MCF 10A (cell line): ENCODE measurements around the gene ELANE. TPM values are rescaled to one million over a fixed set of nuclear protein-coding genes. Genes with fewer than 3 reads are reported as not detected.

Experiments
- BruUV-seq: library from RNA; stranded (reverse); fragments of 400-500 nt; replicated peaks from 2 replicates; lab custom pipeline; 2021; lab: Mats Ljungman, UMichigan
- CTCF ChIA-PET: fragments of 300-600 bp; sonication (Branson Sonifier 250); formaldehyde crosslinking; extraction: SDS; loops from one replicate; lab custom pipeline; 2021; ENCODE audit warnings: antibody characterized with exemption, inconsistent platforms; lab: Yijun Ruan, JAX
- POLR2A ChIA-PET: fragments of 300-600, 350-650 bp; sonication (Branson Sonifier 250); formaldehyde crosslinking; extraction: SDS; loops from one replicate; lab custom pipeline; 2020; ENCODE audit warnings: antibody characterized with exemption, inconsistent platforms; lab: Yijun Ruan, JAX
- DNase-seq: peaks from one replicate; pipeline ENCODE4 v3.0.0-alpha.2; 2018; ENCODE audit not compliant: unreplicated experiment
- H3K27ac Mint-ChIP-seq: one replicate; pipeline ENCODE4 v1.8.0; 2022; ENCODE audit warnings: mild to moderate bottlenecking, low read depth, mixed read lengths; ENCODE audit not compliant: unreplicated experiment
- H3K27me3 Mint-ChIP-seq: one replicate; pipeline ENCODE4 v1.8.0; 2022; ENCODE audit warnings: mixed read lengths; ENCODE audit not compliant: insufficient read depth, unreplicated experiment
- H3K36me3 Mint-ChIP-seq: one replicate; pipeline ENCODE4 v1.8.0; 2022; ENCODE audit warnings: mild to moderate bottlenecking, moderate library complexity, mixed read lengths; ENCODE audit not compliant: insufficient read depth, unreplicated experiment
- H3K4me1 Mint-ChIP-seq: one replicate; pipeline ENCODE4 v1.8.0; 2022; ENCODE audit warnings: mixed read lengths; ENCODE audit not compliant: insufficient read depth, unreplicated experiment
- H3K4me3 Mint-ChIP-seq: one replicate; pipeline ENCODE4 v1.8.0; 2022; ENCODE audit warnings: mild to moderate bottlenecking, moderate library complexity, mixed read lengths; ENCODE audit not compliant: unreplicated experiment
- H3K9me3 Mint-ChIP-seq: one replicate; pipeline ENCODE4 v1.8.0; 2022; ENCODE audit warnings: mixed read lengths; ENCODE audit not compliant: unreplicated experiment
- CTCF ChIP-seq: fragments of 200-600 bp; IDR thresholded peaks from one replicate; pipeline ENCODE4 v1.8.0; 2022; ENCODE audit warnings: antibody characterized with exemption, mild to moderate bottlenecking; ENCODE audit not compliant: unreplicated experiment
- intact Hi-C: fragments of 100-400 bp; cut with micrococcal nuclease; formaldehyde crosslinking; loops from 2 replicates; pipeline ENCODE4 v1.14.1; 2022
- total RNA-seq: library from RNA; stranded (reverse); gene quantifications from 2 replicates; pipeline ENCODE4 v1.2.3, GENCODE V29; 2022

Gene ELANE
- total RNA-seq, 1 experiment from 2014 or later = not detected

DNA sequence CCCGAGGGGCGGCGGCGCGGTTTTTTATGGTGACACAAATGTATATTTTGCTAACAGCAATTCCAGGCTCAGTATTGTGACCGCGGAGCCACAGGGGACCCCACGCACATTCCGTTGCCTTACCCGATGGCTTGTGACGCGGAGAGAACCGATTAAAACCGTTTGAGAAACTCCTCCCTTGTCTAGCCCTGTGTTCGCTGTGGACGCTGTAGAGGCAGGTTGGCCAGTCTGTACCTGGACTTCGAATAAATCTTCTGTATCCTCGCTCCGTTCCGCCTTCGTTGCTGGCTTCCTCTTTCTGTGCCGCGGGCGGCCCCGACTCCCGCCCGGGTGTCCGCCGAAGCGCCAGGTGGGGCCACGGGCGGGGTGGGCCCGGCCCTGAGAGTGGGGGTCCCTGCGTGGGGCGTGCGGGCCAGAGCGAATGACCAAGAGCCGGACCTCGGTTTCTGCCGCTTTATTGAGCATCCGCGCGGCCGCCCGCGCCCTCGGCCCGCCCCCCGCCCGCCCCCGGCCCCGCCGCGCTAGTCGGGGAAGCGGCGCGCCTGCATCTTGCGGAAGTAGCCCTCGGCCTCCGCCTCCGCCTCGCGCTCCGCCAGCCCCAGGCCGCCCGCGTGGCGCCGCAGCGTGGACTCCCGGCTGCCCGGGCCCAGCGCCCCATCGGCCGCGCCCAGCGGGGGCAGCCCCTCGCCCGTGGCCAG, 39.9 kb upstream of the ELANE start:
- POLR2A ChIA-PET = no interaction called here
- Mint-ChIP-seq H3K36me3 (peaks cover 75% of the 10 kb centered on the region), H3K27ac (no peak overlapping the region), H3K9me3 (peaks cover 9% of the 10 kb centered on the region), H3K4me1 (peaks cover 12% of the 10 kb centered on the region), H3K4me3 (no peak overlapping the region), H3K27me3 (no peaks in the 10 kb centered on the region)
- TF ChIP-seq CTCF = no peak
- CTCF ChIA-PET = no interaction called here
- DNase-seq = no peak
- BruUV-seq = no TSS peak
- intact Hi-C loops = no loop called here

DNA sequence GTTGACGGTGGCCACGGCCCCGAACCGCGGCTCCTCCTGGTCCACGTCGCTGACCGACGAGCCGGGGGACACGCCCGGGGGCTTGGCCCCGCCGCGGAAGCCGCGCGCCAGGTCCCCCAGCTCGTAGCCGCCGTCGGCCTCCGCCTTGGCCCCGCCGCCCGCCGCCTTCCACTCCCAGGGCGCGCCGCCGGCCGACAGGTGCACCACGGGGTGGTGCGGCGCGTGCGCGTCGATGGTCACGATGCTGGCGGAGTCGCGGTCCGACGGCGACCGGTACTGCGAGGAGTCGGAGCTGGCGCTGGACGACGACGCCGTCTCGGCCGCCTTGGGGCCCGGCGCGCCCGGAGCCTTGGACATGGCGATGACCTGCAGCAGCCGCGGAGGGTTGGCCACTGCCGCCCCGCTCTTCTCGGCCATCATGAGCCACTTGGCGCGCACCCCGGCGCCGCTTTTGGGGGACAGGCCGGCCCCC, 39.3 kb upstream of the ELANE start:
- H3K27ac Mint-ChIP-seq = no peak overlapping the region
- DNase-seq = no peak
- intact Hi-C loops = no loop called here
- BruUV-seq = no TSS peak
- H3K9me3 Mint-ChIP-seq = peaks cover 9% of the 10 kb centered on the region
- TF ChIP-seq CTCF = no peak
- no peaks in the 10 kb centered on the region for H3K27me3 Mint-ChIP-seq
- H3K4me1 Mint-ChIP-seq = peaks cover 12% of the 10 kb centered on the region
- ChIA-PET POLR2A (interaction anchor here (1.1 kb wide), 1 partner anchor 43 kb away, joined by 3 read pairs; no protein-coding TSS in a partner anchor), CTCF (no interaction called here)
- peaks cover 69% of the 10 kb centered on the region for H3K36me3 Mint-ChIP-seq
- H3K4me3 Mint-ChIP-seq = no peak overlapping the region

- TF ChIP-seq CTCF = no peak
- Mint-ChIP-seq H3K27ac (no peak overlapping the region), H3K36me3 (peaks cover 65% of the 10 kb centered on the region), H3K4me1 (peaks cover 12% of the 10 kb centered on the region), H3K4me3 (no peak overlapping the region), H3K27me3 (no peaks in the 10 kb centered on the region), H3K9me3 (peaks cover 9% of the 10 kb centered on the region)
- DNase-seq = no peak
- intact Hi-C loops = no loop called here
- ChIA-PET CTCF (no interaction called here), POLR2A (interaction anchor here (1.1 kb wide), 1 partner anchor 44 kb away, joined by 3 read pairs; no protein-coding TSS in a partner anchor)
- no TSS peak for BruUV-seq
Measured at GRCh38 chr19:813219-814151, 38.6 kb upstream of the ELANE start.
